GM18520 (cell line): ENCODE results near the gene SELENON.
A peak's percentile ranks its signal among the peaks of the same experiment; 100 is the strongest.

Experiments
- ATAC-seq: cut with Tn5 transposase; IDR thresholded peaks from one replicate; pipeline ENCODE4 v1.9.1; 2021; ENCODE audit not compliant: unreplicated experiment

SELENON gene

GRCh38 chr1:25808481-25809244 lies 8.7 kb downstream of the SELENON start:
- no peak for ATAC-seq

GRCh38 chr1:25809283-25809926 lies 9.4 kb downstream of the SELENON start:
- no peak for ATAC-seq

- no peak for ATAC-seq
These were observed 9.9 kb downstream of the SELENON start for GRCh38 chr1:25809929-25810328.

GRCh38 chr1:25810341-25811299 lies 10.6 kb downstream of the SELENON start:
- ATAC-seq = no peak

- ATAC-seq = no peak
These were observed 11.5 kb downstream of the SELENON start for GRCh38 chr1:25811384-25812082.

- no peak for ATAC-seq
These were observed 13.2 kb downstream of the SELENON start for GRCh38 chr1:25813071-25813733.

DNA sequence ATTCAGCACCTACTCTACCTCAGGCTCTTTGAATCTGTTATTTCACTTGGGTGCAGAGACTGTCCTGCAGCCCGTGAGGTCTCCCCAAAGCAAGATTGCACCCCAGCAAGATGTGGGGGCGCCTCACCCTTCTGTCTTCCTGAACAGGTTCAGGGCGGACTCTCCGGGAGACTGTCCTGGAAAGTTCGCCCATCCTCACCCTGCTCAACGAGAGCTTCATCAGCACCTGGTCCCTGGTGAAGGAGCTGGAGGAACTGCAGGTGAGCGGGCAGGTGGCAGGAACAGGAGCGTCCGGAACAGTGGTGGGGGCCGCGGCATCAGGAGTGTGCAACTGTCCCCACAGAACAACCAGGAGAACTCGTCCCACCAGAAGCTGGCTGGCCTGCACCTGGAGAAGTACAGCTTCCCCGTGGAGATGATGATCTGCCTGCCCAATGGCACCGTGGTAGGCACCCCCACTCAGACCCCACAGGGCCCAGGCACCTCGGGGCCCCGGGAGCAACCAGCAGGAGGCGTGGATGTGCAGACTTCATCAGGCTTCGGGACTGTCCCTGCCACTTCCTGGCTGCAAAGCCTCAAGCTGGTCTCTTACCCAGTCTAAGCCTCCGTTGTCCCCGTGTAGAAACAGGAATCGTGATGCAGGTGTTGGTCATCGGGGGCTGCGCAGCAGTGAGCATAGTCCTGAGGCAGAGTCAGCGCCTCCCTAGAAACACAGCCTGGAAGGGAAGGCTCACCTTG lies 13.9 kb downstream of the SELENON start:
- ATAC-seq = no peak

DNA sequence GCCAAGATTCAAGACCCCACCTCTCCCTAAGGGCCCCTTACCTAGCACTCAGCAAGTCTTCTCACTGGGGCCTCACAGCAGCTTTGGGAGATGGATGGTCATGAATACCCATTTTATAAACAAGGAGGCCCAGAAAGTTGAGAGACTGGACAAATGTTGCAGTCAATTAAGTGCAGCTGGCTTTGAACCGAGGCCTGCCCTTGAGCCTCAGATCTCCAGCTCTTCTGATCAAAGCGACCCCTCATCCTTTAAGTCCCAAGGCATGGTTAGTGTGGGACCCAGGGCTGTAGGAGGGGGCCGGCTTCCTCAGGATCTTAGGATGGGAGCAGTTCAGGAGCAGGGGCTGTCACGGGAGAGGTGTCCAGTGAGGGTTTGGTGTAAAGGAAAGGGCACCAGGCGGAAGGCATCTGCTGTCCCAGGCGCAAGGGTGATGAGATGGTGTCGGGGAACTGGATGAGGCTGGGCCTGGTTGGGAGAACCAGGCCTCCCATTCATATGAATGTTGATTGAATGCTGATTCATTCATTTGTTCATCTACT lies 14.6 kb downstream of the SELENON start:
- ATAC-seq = no peak

GRCh38 chr1:25815208-25816111 lies 15.5 kb downstream of the SELENON start:
- ATAC-seq = no peak

DNA sequence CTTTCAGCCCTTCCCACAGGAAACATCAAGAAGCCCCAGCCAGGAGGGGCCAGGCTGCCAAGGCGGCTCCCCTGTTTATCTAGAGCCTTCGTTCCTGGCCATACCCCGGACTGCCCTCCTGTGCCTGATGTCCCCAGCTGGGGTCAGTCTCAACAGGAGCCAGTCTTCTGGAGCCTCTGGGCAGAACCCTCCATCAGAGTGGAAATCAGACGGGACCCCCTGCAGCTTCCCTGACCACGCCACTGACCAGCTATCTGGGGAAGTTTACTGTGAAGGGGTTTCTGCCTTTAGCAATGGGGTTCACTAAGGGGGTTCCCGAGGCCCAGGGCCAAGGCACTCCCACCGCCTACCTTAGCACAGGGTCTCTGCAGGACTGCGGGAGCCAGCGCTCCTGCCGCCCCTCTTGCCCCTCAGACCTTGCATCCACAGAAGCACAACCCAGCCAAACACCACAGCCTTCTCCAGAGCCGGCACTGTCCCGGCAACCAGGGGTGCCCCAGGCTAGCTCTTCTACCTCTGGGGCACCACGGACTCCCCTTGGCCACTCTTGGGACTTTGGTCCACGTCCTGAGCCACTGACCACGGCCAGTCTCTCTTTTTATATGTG lies 16.2 kb downstream of the SELENON start:
- ATAC-seq = no peak

DNA sequence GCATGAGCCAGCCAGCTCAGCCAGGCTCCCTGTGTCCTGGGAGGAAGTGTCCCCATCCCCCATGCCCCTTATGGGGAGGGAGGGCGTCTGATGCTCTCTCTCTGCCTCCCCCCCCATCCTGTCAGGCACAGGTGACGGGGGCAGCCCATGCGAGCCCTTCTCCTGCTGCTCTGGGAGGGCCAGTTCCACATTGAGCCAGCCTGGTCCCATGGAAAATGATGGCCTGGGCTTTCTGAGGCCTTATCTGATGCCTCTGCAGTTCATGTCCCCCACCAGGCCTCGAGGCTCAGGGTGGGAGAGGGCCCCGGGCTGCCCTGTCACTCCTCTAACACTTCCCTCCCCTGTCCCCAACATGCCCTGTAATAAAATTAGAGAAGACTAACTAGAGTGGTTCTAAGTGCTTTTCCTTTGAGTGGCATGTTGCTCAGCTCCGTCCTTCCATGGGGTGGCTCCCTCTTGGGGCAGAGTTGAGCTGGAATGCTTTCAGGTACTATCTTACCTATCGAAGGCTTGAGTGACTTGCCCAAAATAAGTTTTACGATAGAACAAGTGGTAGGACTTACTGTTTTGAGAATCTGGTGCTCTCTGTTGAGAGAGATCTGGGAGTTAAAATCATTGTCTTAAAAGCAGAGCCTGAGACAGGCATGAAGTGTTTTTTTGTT lies 18.0 kb downstream of the SELENON start:
- ATAC-seq = no peak

DNA sequence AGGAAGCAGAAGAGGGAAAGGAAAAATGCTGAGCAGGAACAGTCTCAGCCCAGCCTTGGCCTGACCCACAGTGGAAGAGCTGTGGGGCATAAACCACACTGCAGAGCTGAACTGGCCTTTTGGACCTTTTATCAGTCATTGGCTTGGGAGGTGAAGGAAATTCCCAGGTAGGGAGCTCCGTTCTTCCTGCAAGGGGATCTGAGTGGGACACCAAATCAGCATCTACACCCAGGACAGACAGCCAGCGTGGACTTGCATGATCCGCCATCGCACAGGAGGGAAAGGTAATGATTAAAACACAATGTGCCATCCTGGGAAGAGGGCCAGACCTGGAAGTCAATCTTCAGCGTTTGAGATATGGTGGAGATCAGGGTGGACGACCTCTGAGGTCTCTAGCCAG lies 18.6 kb downstream of the SELENON start:
- no peak for ATAC-seq

DNA sequence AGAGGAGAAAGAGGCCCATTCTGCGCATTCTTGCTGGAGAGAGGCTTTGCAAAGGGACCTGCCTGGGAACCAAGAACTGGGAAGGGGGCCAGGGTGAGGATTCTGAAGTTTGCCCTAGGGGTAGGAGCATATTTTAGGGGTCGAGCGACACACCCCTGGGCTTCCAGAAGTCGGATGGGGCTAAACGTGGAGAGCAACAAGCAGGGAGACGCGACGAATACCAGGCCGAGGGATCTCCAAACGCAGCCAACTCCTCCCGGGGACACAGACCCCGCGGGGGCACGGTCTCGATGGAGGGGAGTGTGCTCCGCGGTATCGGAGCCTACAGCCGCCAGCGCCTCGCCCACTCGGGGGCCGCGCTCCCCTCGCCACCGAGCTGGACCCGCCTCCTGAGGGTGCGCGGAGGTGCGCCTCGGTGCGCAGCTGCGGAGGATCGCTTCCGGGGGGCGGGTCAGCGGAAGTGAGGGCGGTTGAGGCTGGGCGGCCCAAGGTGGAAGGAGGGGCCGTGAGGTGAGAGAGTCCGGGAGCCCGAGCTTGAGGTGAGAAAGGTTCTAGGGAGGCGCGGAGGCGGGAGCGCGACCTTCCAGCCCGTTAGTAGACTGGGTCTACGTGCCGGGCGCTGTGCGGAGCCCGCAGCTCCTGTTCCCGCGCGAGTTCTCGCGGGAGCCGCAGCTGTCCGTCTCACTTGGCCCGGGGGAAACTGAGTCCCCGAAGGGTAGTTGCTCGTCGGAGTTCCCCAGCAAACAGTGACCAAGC lies 19.7 kb downstream of the SELENON start, which contains the start of gene MTFR1L:
Gene MTFR1L (plus strand): TSS at position 464 of the 756 bp plus-strand sequence. CDS start 3,151 bp downstream, outside the sequence.
- ATAC-seq = peak; percentile 65

DNA sequence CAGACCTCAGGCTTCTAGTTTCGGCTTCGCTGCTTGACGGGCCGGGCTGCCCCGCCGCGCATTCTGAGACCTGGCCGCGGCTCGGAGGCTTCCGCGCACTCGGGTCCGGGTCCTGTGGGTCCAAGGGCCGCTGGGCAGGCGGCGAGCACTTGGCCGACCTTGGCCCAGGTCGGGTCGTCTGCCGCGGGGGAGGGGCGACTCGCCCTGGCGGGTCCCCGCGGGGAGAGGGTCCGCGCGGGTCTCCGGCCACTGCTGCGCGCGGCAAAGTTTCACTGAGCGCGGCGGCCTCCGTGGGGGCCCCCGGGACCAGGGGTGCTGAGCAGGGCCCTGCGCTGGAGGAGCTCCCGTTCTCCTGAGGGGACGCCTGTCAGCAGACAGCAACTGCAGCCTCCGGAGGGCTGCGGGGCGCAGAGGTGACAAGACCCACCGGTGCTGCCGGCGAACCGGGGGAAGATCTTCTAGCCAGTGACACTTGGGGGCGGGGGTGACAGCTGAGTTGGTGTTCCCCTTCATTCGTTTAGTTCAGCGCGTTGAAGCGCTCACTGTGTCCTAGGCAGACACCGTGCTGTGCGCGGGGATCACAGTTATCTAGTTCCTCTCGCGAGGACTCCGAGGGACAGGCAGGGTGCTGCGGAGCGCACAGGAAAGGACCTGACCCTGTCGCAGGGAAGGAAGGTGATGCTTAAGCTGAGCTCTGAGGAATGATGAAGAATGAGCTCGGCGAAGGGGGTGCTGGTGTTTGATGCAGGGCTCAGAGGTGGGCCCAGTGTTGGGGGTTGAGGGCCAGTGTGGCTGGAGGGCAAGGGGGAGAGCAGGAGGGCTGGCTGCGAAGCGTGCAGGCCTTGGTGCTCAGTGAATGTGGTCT lies 20.5 kb downstream of the SELENON start:
- ATAC-seq = peak; percentile 23

GRCh38 chr1:25821112-25821476 lies 21.1 kb downstream of the SELENON start:
- ATAC-seq = no peak

GRCh38 chr1:25821630-25822091 lies 21.7 kb downstream of the SELENON start:
- ATAC-seq = no peak
